ENCODE measurements around the gene UQCRHL. TPM values are rescaled to one million over a fixed set of nuclear protein-coding genes. Genes with fewer than 3 reads are reported as not detected.

UQCRHL gene
- total and polyA plus RNA-seq, 2 of the 8 experiments (the other 6 are each of a cell fraction or from before 2014, with no cell fraction given), result 3.7 to 3.9 TPM

GRCh38 chr1:15816674-15817073, 9.2 kb upstream of the UQCRHL start (continued):
- TF ChIP-seq GABPA (IDR thresholded peaks at IDR 0.05; ENCODE audit: borderline replicate concordance, insufficient read depth, low read length) (no peak), EZH2 (IDR thresholded peaks at IDR 0.05; ENCODE audit: low read depth, low read length, severe bottlenecking) (no peak), SAP30 (IDR thresholded peaks at IDR 0.05; ENCODE audit: insufficient read depth, insufficient replicate concordance, low read length) (no peak), CREB1 (IDR thresholded peaks at IDR 0.05) (no peak), BCL11A (IDR thresholded peaks at IDR 0.05; ENCODE audit: low read depth in 2 of 2, low read length in 2 of 2) (no peak)

All from H1 (cell line).